HEK293 (cell line): ENCODE results near the gene GNAZ.

ENCODE experiments used
- REPIN1 ChIP-seq: fragments of 450-650 bp; formaldehyde crosslinking; IDR thresholded peaks from 2 replicates; pipeline ENCODE4 v1.5.1; 2017; ENCODE audit warnings: missing biosample characterization, missing genetic modification characterization, low read depth
- REST ChIP-seq: fragments of 450-650 bp; formaldehyde crosslinking; IDR thresholded peaks from 2 replicates; pipeline ENCODE4 v1.5.1; 2016; ENCODE audit warnings: missing biosample characterization, missing genetic modification characterization
- ZIC2 ChIP-seq: fragments of 450-650 bp; formaldehyde crosslinking; IDR thresholded peaks from 2 replicates; pipeline ENCODE4 v1.5.1; 2016; ENCODE audit warnings: missing biosample characterization, missing genetic modification characterization
- ZNF140 ChIP-seq: fragments of 450-650 bp; formaldehyde crosslinking; IDR thresholded peaks from 2 replicates; pipeline ENCODE4 v1.5.1; 2016; ENCODE audit warnings: missing biosample characterization, missing genetic modification characterization
- ZNF768 ChIP-seq: fragments of 450-650 bp; formaldehyde crosslinking; IDR thresholded peaks from 2 replicates; pipeline ENCODE4 v1.5.1; 2018; ENCODE audit warnings: missing biosample characterization, mild to moderate bottlenecking, missing genetic modification characterization
- ZSCAN30 ChIP-seq: fragments of 450-650 bp; IDR thresholded peaks from 2 replicates; pipeline ENCODE4 v1.5.1; 2018; ENCODE audit warnings: missing biosample characterization, mild to moderate bottlenecking, missing genetic modification characterization, moderate library complexity
- TF ChIP-seq, protein P1 (sequence below): fragments of 450-650 bp; formaldehyde crosslinking; IDR thresholded peaks from 2 replicates; pipeline ENCODE4 v1.5.1; 2016; ENCODE audit warnings: missing biosample characterization, missing genetic modification characterization
- TF ChIP-seq, protein P2 (sequence below): fragments of 450-650 bp; formaldehyde crosslinking; conservative IDR thresholded peaks from 2 replicates; pipeline ENCODE4 v1.5.1; 2016; ENCODE audit warnings: low read depth, missing biosample characterization, missing genetic modification characterization

- no peak for TF ChIP-seq ZNF140
- TF ChIP-seq, protein P1, sequence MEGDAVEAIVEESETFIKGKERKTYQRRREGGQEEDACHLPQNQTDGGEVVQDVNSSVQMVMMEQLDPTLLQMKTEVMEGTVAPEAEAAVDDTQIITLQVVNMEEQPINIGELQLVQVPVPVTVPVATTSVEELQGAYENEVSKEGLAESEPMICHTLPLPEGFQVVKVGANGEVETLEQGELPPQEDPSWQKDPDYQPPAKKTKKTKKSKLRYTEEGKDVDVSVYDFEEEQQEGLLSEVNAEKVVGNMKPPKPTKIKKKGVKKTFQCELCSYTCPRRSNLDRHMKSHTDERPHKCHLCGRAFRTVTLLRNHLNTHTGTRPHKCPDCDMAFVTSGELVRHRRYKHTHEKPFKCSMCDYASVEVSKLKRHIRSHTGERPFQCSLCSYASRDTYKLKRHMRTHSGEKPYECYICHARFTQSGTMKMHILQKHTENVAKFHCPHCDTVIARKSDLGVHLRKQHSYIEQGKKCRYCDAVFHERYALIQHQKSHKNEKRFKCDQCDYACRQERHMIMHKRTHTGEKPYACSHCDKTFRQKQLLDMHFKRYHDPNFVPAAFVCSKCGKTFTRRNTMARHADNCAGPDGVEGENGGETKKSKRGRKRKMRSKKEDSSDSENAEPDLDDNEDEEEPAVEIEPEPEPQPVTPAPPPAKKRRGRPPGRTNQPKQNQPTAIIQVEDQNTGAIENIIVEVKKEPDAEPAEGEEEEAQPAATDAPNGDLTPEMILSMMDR (tag by site-specific recombination): no peak
- no peak for TF ChIP-seq REPIN1 (tag by site-specific recombination)
- TF ChIP-seq, protein P2, sequence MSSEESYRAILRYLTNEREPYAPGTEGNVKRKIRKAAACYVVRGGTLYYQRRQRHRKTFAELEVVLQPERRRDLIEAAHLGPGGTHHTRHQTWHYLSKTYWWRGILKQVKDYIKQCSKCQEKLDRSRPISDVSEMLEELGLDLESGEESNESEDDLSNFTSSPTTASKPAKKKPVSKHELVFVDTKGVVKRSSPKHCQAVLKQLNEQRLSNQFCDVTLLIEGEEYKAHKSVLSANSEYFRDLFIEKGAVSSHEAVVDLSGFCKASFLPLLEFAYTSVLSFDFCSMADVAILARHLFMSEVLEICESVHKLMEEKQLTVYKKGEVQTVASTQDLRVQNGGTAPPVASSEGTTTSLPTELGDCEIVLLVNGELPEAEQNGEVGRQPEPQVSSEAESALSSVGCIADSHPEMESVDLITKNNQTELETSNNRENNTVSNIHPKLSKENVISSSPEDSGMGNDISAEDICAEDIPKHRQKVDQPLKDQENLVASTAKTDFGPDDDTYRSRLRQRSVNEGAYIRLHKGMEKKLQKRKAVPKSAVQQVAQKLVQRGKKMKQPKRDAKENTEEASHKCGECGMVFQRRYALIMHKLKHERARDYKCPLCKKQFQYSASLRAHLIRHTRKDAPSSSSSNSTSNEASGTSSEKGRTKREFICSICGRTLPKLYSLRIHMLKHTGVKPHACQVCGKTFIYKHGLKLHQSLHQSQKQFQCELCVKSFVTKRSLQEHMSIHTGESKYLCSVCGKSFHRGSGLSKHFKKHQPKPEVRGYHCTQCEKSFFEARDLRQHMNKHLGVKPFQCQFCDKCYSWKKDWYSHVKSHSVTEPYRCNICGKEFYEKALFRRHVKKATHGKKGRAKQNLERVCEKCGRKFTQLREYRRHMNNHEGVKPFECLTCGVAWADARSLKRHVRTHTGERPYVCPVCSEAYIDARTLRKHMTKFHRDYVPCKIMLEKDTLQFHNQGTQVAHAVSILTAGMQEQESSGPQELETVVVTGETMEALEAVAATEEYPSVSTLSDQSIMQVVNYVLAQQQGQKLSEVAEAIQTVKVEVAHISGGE (tag by site-specific recombination): no peak
- TF ChIP-seq ZNF768 (tag by site-specific recombination): no peak
- no peak for TF ChIP-seq ZSCAN30 (tag by site-specific recombination)
- no peak for TF ChIP-seq ZIC2 (tag by site-specific recombination)
- TF ChIP-seq REST (tag by site-specific recombination): no peak
Observed at GRCh38 chr22:23105304-23105703, 35.0 kb downstream of the GNAZ start.
